HG03439 (cell line): ENCODE measurements around the gene TRPV4.

Source experiments
- ATAC-seq: cut with Tn5 transposase; IDR thresholded peaks from one replicate; pipeline ENCODE4 v1.9.1; 2021; ENCODE audit warnings: mild to moderate bottlenecking, moderate library complexity; ENCODE audit not compliant: unreplicated experiment

The TRPV4 gene

DNA sequence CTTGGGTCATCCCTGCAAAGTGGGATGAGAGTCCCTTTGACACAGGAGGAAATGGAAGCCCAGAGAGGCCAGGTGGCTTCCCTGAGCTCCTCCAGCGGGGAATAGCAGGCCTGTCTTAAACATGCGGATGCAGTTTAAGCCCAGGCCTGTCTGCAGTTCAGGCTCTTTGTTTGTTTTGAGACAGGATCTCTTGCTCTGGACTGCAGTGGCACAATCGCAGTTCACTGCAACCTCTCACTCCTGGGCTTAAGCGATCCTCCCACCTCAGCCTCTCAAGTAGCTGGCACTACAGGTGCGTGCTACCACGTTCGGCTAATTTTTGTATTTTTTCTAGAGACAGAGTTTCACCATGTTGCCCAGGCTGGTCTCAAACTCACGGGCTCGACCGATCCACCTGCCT, 3.5 kb downstream of the TRPV4 start:
- no peak for ATAC-seq

DNA sequence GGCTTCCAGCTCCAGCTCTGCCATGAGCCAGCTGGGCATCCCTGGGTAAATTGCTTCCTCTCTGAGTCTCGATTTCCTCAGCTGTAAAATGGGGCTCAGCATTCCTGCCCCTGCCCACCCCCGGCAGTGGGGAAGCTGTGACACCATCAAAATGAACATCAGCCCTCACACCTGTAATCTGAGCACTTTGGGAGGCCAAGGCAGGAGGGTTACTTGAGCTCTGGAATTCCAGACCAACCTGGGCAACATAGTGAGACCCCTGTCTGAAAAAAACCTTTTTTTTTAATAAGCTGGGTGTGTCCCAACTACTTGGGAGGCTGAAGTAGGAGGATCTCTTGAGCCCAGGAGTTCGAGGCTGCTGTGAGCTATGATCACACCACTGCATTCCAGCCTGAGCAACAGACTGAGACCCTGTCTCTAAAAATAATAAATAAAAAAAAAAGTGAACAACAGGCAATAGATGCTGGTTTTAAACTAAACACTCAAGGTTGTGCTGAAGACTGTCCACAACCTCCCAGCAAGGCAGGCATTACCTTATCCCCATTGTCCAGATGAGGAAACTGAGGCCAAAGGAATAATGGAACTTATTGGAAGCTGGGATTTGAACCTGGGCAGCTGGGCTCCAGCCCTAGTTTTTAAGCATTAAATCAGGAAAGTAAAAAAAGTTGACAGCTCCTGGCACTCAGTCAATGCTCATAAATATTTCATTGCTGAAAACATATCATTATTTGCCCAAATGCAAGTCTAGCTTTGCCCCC, 4.3 kb downstream of the TRPV4 start:
- ATAC-seq, result no peak

DNA sequence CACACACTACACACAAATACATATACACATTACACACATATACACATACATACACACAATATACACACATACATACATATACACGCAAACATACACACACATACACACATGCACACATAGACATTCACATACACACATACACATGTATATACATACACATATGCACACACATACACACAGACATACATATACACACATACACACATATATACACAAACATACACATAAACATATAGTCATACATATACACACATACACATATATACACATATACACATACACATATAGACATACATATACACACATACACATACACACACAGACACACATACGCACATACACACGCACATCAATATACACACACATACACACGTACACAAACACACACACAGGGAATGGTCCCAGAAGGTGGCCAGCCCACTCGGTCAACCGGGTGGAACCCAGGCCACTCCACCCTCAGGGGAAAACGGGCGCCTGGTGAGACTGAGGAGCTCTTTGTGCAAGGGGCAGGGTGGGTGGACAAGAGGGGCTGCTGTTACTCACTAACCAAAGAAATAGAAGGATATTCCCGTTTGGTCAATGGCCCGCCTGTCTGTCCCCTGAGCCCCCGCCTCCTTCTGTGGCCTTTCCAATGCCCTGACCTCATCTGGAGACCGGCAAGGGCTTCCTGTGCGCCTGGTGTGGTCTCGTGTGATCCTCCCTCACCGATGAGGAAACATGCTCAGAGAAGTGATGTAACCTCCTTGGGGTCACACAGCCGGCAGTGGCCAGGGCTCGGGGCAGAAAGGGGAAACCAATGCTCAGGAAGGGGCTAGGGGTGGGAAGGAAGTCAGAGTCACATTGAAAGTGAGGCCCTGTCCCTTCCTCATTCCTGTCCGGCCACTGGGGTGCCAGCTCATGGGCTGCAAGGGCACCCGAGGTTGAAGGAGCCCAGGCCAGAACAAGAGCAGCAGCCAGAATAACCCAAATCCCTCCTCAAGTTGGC, 5.3 kb downstream of the TRPV4 start:
- no peak for ATAC-seq

DNA sequence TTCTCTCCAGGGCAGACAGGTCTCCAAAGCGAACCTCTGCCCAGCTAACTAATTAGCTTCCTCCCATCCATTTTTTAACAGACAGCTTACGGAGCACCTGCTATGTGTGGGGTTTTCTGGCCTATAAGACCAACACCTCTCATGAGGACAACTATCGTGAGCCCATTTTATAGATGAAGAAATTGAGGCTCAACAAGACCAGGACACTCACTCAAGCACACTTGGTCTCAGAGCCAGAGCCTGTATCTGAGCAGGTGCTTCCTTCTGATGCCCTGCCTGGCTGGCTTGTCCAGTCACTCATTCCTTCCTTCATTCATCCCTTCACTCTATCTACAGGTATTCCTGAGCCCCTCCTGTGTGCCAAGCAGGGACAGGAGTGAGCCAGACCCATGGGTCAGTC, 6.1 kb downstream of the TRPV4 start:
- ATAC-seq, result no peak

DNA sequence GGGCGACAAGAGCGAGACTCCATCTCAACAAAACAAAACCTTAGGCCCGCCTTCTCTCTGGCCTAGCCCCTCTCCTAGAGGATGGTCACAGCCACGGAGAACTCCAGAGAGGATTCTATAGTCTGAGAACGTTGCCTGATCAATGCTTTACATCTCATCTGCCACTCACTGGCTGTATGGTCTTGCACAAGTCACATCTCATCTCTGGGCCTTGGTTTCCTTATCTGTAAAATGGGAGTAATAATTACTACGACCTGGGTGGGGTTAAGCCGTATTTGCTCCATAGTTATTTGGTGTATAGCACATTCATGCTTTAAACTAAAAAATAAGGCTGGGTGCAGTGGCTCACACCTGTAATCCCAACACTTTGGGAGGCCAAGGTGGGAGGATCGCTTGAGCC, 8.5 kb downstream of the TRPV4 start:
- ATAC-seq, result no peak

DNA sequence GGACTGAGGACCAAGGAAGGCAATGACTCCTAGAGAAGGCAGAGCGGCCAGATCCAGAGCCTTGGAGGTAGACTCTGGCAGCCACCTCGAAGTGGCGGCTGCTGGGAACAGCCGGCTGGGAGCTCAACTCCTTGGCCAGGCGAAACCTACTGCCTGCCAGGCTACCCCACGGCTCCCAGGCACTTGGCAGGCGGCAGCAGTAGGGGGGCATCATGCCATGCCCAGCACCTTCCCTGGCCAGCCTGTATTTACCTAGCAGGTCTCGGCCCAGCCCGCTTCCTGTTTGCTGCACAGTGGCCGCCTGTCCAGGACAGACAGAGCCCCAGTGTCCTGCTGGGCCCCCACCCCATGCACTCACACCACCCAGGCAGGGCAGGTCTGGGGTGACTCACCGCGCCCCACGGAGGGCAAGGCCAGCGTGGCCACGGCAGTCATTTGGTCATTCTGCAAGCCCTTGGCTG, 10.2 kb downstream of the TRPV4 start:
- ATAC-seq, result no peak

DNA sequence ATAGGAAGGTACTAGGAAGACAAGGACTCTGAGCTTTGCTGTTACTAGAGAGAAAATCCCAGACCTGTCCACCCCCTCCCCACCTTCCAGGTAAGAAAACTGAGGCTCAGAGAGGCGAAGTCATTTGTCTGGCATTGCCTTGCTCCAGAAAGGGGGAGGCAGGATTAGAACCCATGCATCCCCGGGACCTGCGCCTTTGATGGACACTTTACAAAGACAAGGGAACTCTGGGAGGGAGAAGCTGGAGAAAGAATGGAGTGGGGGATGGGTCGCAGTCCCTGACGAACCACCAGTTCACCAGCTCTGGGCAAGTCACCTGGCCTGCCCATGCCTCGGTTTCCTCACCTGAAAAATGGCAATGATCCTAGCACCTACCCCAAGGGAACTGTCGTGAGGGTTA, 10.8 kb downstream of the TRPV4 start:
- ATAC-seq, result no peak

DNA sequence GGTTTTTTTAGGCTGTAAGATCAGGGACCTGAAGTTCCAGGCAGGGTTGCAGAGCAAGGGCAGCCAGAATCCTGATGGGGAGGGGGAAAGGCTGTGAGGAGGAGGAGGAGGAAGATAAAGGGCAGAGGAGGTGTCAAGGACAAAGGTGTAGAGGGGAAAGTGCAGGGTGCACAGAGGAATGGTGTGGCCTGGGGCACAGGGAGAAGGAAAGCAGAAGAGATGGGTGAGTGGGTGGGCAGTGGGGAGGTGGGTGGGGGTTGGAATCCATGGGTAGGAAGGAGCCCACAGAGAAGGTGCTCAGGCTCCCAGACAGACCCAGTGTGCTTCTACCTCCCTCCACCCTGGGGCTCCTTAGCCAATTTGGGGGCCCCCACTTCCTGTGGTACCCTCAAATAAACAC, 11.2 kb downstream of the TRPV4 start:
- ATAC-seq, result no peak

DNA sequence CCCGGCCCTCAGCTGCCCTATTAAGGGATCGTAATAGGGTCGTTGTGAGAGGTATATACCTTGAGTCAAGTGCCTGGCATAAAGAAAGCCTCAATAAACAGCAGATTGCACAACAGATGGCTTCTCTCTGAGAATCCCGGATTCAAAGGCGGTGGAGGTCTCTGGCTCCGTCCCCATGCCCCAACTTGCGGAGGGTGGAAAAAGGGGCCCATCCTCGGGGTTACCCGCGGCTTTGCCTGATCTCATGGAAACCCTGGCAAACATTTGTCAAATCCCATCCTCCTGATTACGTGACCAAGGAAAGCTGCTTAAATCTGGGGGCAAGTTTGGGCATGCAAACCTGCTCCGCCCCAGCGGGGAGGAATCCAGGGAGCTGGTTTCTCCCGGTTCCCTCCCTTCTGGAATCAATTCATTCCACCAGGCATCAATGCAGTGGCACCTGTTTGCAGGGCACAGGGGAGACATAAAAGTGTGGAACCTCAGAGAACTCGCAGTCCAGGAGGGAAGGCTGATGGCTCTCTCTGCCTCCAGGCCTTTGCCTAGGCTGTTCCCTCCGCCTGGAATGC, 12.3 kb downstream of the TRPV4 start:
- ATAC-seq, result no peak

DNA sequence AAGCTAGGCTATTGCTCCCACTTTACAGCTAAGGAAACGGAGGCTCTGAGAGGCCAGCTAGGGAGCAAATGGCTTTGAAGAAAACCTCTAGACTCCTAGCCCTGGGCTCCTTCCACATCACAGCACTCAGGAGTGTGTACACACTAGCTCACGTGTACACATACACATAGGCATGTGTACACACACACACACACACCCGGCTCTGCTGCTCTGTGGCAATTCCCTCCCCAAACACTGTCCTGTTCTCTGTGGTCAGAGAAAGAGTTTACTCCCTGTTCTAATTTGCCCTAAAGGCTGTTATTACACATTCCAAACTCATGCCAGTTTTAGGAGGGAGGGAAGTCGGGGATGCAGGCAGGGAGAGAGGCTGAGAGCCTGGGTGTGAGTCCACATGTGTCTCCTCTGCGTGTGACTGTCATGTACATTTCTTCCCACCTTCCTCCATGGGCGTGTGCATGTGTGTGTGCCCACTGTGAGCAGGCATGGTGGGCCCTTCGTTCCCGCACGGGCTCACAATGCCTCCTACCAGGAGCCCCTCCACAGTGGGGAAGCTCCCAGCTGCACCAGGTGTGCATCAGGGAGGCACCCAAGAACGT, 14.2 kb downstream of the TRPV4 start:
- no peak for ATAC-seq

DNA sequence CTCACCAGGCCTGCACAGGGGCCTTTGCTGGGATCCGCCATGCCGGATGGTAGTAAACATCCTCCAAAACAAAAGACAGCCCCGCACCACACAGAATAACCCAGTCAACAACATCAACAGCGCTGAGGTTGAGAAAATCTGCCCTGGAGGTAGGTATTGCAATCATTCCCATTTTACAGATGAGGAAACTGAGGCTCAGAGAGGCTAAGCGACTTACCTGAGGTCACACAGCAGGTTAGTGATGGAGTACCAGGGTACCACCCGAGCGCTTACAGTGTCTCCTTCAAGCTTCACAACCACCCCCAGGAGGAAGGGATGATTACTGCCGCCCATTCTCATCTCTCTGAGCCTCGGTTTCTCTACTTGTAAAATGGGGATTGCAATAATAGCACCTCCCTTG, 14.9 kb downstream of the TRPV4 start:
- ATAC-seq, result no peak

DNA sequence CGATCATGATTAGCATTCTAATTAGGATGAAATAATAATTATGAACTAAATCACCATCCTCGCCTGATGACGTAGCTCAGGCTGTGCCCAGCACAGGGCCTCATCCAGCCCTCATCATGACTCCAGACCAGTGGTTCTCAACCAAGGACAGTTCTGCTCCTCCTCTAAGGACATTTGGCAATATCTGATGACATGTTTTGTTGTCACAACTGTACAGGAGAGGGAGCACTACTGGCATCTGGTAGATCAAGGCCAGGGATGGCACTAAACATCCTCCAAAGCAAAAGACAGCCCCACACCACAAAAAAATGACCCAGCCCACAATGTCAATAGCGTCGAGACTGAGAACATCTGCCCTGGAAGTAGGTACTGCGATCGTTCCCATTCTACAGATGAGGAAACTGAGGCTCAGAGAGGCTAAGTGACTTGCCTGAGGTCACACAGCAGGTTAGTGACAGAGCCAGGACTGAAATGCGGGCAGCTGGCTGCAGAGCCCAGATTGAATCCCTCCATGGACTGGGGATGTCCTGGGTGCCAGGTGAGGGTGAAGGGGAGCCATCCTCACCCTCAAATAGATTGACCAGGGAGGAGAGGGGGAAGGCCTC, 15.5 kb downstream of the TRPV4 start:
- no peak for ATAC-seq

DNA sequence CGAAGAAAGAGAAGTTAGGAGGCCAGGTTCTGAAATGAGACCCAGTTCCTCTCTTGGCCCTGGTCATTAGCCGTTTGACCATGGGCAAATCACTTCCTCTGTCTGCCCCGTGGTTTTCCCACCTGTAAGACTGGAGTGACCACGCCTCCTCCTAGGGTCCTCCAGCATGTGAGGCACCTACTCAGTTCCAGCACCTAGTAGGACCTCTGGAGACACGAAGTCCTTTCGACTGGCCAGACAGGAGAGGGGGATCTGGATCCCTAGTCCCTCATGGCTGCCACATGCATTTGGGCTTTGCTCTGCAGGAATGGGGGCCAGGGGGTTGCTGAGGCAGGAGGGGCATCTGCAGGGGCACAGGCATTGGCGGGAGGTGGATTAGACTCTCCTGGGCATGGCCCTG, 16.3 kb downstream of the TRPV4 start:
- ATAC-seq, result no peak

DNA sequence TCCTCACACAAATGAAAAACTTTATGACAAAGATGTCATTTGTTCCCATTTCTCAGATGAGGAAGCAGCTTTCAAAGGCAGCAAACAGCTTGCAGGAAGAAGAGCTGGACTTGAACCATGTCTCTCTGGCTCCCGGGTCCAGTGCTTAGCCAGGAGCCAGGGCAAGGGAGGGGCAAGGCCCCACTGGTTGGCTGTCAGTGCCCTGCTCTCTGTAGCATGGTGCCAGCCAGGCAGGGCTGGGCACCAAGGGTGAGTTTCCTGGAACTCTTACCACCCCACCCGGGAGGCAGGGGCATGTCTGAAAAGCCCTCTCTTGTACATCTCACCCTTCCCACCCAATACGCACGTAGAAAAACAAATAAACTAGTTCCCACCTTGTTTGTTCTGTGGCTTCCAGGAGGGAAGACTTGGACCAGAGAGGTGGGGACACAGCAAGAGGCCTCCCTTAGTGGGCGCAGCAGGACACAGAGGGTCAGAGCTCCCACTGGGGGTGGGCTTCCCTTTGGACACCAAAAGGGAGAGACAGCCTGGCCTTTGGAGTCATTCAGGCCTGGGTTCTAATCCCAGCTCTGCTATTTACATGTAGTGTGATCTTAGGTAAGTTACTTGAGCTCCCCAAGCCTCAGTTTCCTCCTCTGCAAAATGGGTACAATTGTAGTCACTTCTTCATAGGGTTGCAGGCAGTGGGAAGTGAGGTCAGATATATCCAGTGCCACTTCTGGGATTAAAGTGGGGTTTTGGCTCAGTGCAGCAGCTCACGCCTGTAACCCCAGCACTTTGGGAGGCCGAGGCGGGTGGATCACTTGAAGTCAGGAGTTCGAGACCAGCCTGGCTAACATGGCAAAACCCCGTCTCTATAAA, 17.2 kb downstream of the TRPV4 start:
- ATAC-seq, result no peak

DNA sequence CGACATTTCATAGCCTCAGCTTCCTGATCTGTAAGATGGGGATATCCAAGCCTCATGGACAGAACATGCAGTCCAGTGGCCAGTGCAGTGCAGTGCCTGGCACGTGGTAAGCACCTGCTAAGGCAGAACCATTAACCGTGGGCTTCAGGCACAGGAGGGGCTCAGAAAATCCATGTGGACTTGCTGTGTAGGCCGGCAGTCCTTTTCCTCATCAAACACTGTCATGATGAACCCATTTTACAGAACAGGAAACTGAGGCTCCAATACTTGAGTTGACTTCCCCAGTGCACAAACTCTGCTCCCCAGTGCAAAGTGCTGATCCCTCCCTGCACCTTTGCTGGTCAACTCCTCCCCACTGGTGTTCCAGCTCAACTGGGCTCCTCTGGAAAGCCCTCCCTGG, 18.0 kb downstream of the TRPV4 start:
- ATAC-seq, result no peak

DNA sequence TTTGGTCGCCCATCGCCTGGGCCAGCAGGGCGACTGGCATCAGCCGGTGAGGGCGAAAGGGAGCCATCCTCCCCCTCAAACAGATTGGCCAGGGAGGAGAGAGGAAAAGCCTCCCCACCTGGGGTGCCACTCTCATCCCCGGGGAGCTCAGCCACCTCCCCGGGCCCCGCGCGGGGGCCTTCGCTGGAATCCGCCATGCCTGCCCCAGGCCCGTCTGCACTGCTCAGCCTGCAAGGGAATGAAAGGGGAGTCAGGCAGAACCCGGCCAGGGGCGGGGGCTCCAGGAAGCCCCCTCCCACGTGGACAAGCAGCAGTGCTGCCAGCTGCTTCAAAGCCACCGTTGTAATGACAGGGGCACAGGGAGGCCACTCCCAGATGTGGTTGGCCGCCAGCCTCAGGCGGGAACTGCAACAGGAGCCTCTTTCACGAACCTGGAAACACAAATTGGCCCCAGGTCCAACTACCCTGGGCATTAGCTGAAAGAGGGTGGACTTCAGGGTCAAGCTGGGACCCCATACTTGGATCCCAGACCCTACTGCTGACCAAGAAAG, 18.5 kb downstream of the TRPV4 start:
- no peak for ATAC-seq

DNA sequence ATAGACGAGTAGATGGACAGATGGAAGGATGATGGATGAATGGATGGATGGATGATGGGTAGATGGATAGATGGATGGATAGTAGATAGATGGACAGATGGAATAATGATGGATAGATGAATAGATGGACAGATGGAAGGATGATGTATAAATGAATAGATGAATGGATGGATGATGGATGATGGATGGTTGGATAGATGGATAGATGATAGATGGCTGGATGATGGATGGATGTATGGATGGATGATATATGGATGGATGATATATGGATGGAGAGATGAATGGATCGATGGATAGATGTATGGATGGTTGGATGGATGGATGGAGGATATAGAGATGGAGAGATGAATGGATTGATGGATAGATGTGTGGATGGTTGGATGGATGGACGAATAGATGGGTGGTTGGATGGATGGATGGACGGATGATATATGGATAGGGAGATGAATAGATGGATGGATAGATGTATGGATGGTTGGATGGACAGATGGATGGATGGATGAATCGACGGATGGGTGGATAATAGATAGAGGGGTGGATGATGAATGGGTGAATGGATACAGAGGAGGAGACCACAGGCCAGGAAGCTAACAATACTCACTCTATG, 19.3 kb downstream of the TRPV4 start:
- no peak for ATAC-seq

DNA sequence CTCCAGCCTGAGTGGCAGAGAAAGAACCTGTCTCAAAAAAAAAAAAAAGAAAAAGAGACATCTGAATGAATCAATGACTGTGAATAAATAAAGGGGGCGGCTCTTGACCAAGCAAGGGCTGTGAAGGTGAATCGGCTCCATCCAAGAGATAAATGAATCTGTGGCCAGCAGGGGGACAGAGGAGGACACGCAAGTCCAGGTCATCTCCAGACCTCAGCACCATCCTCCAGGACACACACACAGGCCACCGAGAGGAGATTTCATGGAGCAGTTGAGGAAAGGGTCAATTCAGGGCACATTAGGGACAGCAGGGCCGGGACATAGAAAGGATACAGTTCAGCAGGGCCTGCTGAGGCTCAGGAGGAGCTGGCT, 21.6 kb downstream of the TRPV4 start:
- ATAC-seq, result no peak

DNA sequence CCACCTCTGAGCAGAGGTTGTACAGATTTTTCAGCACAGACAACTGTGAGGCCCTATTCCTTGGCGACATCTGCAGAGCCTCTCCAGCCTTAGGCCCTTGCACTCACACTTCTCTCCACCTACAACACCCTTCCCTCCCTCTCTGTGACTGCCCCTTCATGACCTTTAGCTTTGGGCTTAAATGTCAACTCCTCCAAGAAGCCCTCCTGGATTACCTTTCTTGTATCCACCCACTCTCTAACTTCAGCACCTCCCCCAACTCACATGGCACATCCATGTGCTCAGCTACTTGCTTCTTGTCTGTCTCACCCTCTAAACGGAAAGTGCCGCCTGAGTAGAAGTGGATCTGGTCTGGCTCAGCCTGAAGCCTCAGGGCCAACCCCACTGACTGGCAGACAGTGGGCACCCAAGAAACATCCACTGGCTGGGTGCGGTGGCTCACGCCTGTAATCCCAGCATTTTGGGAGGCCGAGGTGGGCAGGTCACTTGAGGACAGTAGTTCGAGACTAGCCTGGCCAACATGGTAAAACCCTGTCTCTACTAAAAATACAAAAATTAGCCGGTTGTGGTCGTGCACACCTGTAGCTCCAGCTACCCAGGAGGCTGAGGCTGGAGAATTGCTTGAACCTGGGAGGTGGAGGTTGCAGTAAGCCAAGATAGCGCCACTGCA, 22.1 kb downstream of the TRPV4 start:
- no peak for ATAC-seq
